Body of pancreas (tissue), 4 donors: ENCODE data around the gene ADAMTS19. TPM values are rescaled to one million over a fixed set of nuclear protein-coding genes. Genes with fewer than 3 reads are reported as not detected.
"Not testable (repeated sequence)": the region's sequence is repeated elsewhere in the genome, so short reads cannot be mapped to it uniquely, and the experiment has no call there.

Source experiments
- ATAC-seq: fragments of 150-250 bp; one replicate; pipeline ENCODE4 v1.9.1; 2016
- DNase-seq, 4 donors: peaks; one replicate each; pipeline ENCODE4 v3.0.0-alpha.2; 2019
- H3K27ac ChIP-seq, 4 donors: fragments of 200-600 bp; sonication (generic); 1 replicate in 3 of 4; 2 replicates in 1 of 4; pipeline versions ENCODE4 v1.5.1 to v1.6.1; 2016 to 2019; ENCODE audit warnings: mild to moderate bottlenecking in 1 of 4, mixed read lengths in 1 of 4, moderate library complexity in 1 of 4
- H3K27me3 ChIP-seq, 2 donors: fragments of 200-600 bp; sonication (generic); one replicate each; pipeline ENCODE4 v1.6.0; 2016; ENCODE audit warnings: mild to moderate bottlenecking in 1 of 2
- H3K36me3 ChIP-seq, 2 donors: fragments of 200-600 bp; sonication (generic); replicated peaks in 1 of 2; 2 replicates each; pipeline ENCODE4 v1.5.1; 2016; ENCODE audit warnings: low read depth in 2 of 2; ENCODE audit not compliant: insufficient read depth in 1 of 2
- H3K4me1 ChIP-seq: fragments of 200-600 bp; sonication (generic); one replicate; pipeline ENCODE4 v1.6.0; 2016
- H3K4me3 ChIP-seq, 2 donors: fragments of 200-600 bp; sonication (generic); 1 replicate in 1 of 2; 2 replicates in 1 of 2; pipeline ENCODE4 v1.5.1; 2016 to 2019
- H3K9me3 ChIP-seq, 3 donors: fragments of 200-600 bp; sonication (generic); 1 replicate in 2 of 3; 2 replicates in 1 of 3; pipeline ENCODE4 v1.5.1; 2016
- CTCF ChIP-seq, 7 experiments: fragments of 450-650 bp in 4 of 7; fragments of 200-600 bp in 3 of 7; sonication (generic) in 3 of 7; IDR thresholded peaks; one replicate each; pipeline ENCODE4 v1.5.1; 2016 to 2019; ENCODE audit warnings: antibody characterized with exemption in 7 of 7
- POLR2A ChIP-seq, 3 donors: fragments of 450-650 bp; IDR thresholded peaks; one replicate each; pipeline ENCODE4 v1.6.1; 2016; ENCODE audit warnings: antibody characterized with exemption in 3 of 3, mild to moderate bottlenecking in 2 of 3
- WGBS, 2 donors: methylation state at CpG; one replicate each; pipeline ENCODE4 v1.1.5; 2017; 5-methylcytosine and 5-hydroxymethylcytosine counted together
- intact Hi-C: fragments of 100-400 bp; cut with DNase I; formaldehyde crosslinking; loops from one replicate; pipeline ENCODE4 v1.15.1; 2023
- total RNA-seq, 2 donors: library from RNA; depleted of rRNA; stranded (reverse); fragments of >200 nt; gene quantifications; one replicate each; pipeline ENCODE4 v1.1.0, GENCODE V29; 2016

The ADAMTS19 gene
- total RNA-seq, 2 donors from 2014 or later, result 0.26 to 1.3 TPM

DNA sequence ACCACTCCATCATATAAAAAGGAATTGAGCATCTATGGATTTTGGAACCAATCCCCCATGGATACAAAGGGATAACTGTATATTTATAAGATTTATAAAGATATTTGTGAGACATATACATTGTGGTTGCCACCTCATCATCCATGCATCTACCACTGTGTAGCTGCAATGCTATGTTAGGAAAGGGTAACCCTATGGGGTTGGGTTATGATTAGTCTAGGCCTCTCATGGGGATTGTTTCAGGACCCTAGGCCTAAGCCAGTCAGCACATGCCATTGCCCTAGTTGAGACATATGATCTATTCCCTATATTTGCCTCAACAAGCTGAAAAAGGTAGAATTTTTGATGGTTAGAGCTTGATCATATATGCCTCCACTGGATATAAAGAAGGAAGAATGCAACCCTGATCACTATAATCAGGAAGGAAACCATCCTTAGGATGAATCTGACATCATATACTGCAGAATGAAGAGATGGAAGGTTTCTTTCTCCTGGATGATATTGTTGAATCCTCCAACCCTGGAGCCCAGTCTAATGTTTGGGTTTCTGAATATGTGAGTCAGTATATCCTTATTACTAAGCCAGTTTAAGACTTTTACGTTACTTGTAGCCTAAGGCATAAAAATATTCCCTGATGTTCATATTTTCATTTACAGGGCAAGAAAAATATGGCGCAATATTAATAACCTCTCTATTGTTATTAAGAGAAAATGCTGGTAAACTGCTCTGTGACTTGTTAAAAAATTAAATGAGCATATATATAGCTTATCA, 94.2 kb downstream of the ADAMTS19 start:
- ATAC-seq (no peak), DNase-seq (no peak)
- 76 to 89% methylated on average over 2 of the region's 2 CpGs for WGBS, 2 donors
- no peaks in the 10 kb centered on the region for H3K9me3 ChIP-seq
- H3K36me3 ChIP-seq, result no peaks in the 10 kb centered on the region
- no peaks in the 10 kb centered on the region for H3K27me3 ChIP-seq
- intact Hi-C loops, result no loop called here
- no peak overlapping the region for H3K4me3 ChIP-seq
- no peak for TF ChIP-seq POLR2A (IDR thresholded peaks at IDR 0.05)
- no peak for TF ChIP-seq CTCF (IDR thresholded peaks at IDR 0.05)
- H3K4me1 ChIP-seq, result no peaks in the 10 kb centered on the region
- no peak overlapping the region for H3K27ac ChIP-seq

DNA sequence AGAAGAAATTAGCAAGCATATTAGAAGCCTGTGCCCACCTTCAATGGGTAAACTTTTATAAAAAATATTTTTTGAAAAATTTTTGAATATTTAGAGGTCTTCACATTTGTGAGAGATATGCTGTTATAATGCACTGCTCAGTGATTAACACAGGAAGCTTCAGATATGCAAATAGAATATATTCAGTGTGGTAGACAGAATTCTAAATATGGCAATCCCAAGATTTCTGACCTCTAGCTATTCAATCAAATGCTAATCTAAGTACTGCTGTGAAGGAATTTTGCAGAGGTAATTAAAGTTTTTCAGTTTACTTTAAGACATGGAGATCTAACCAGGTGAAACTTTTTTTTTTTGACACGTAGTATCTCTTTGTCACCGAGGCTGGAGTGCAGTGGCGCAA, 103.5 kb downstream of the ADAMTS19 start:
- ATAC-seq, result no peak
- intact Hi-C loops, result no loop called here
- TF ChIP-seq POLR2A (IDR thresholded peaks at IDR 0.05), result no peak
- TF ChIP-seq CTCF (IDR thresholded peaks at IDR 0.05), result no peak

GRCh38 chr5:129569295-129569694, 109.2 kb downstream of the ADAMTS19 start:
- Histone ChIP-seq H3K27ac (no peak overlapping the region), H3K36me3 (no peaks in the 10 kb centered on the region), H3K4me3 (no peak overlapping the region), H3K27me3 (no peaks in the 10 kb centered on the region), H3K9me3 (no peaks in the 10 kb centered on the region), H3K4me1 (no peaks in the 10 kb centered on the region)
- intact Hi-C loops, result no loop called here
- TF ChIP-seq POLR2A (IDR thresholded peaks at IDR 0.05), result no peak
- no peak for TF ChIP-seq CTCF (IDR thresholded peaks at IDR 0.05)
- 84 to 88% methylated on average over 1 of the region's 1 CpG for WGBS, 2 donors
- ATAC-seq, result no peak
- DNase-seq, result no peak

More for the DNA sequence above, 103.5 kb downstream of the ADAMTS19 start:
- Histone ChIP-seq H3K4me1 (no peaks in the 10 kb centered on the region), H3K9me3 (no peaks in the 10 kb centered on the region), H3K36me3 (no peaks in the 10 kb centered on the region), H3K27me3 (no peaks in the 10 kb centered on the region), H3K4me3 (no peak overlapping the region), H3K27ac (no peak overlapping the region)
- WGBS, 2 donors, result 76 to 91% methylated on average over 3 of the region's 3 CpGs
- DNase-seq, result no peak

GRCh38 chr5:129572060-129572459, 112.0 kb downstream of the ADAMTS19 start:
- intact Hi-C loops, result no loop called here
- TF ChIP-seq POLR2A (IDR thresholded peaks at IDR 0.05), result no peak
- no peak for TF ChIP-seq CTCF (IDR thresholded peaks at IDR 0.05)
- 39 to 43% methylated on average over 2 of the region's 2 CpGs for WGBS, 2 donors

DNA sequence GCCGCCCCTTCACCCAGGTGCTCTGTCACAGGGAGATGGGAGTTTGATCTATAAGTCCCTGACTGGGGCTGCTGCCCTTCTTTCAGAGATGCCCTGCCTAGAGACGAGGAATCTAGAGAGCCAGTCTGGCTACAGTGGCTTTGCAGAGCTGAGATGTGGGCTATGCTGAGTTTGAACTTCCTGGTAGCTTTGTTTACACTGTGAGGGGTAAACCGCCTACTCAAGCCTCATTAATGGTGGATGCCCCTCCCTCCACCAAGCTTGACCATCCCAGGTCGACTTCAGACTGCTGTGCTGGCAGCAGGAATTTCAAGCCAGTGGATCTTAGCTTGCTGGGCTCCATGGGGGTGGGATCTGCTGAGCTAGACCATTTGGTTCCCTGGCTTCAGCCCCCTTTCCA, 124.4 kb downstream of the ADAMTS19 start:
- 38 to 49% methylated on average over 3 to 4 of the region's 4 CpGs for WGBS, 2 donors
- H3K27ac ChIP-seq, ATAC-seq, H3K4me1 ChIP-seq, H3K9me3 ChIP-seq, H3K4me3 ChIP-seq, H3K36me3 ChIP-seq, H3K27me3 ChIP-seq, intact Hi-C loops, DNase-seq: not testable (repeated sequence)

More at GRCh38 chr5:129572060-129572459, 112.0 kb downstream of the ADAMTS19 start:
- Histone ChIP-seq H3K27ac (no peak overlapping the region), H3K9me3 (no peaks in the 10 kb centered on the region), H3K4me3 (no peak overlapping the region), H3K4me1 (no peaks in the 10 kb centered on the region), H3K36me3 (no peaks in the 10 kb centered on the region), H3K27me3 (no peaks in the 10 kb centered on the region)
- DNase-seq, result no peak
- no peak for ATAC-seq
